ENCODE measurements around the gene CREBRF.

GRCh38 chr5:173075970-173076369, 19.8 kb downstream of the CREBRF start:
- TF ChIP-seq EZH2 (IDR thresholded peaks at IDR 0.05; ENCODE audit: insufficient read depth, poor library complexity, severe bottlenecking): no peak
- TF ChIP-seq EZH2phosphoT487 (IDR thresholded peaks at IDR 0.05; ENCODE audit: insufficient read depth, low read depth): no peak

All from GM23248 (cell line).